GM12873 (cell line): Measurements from ENCODE around the gene USP6NL.

Experiments
- TF ChIP-seq, protein P1 (sequence below): IDR thresholded peaks from 2 replicates; pipeline ENCODE4 v1.5.1; 2012; ENCODE audit warnings: low read depth, mild to moderate bottlenecking, moderate library complexity, low read length, control low read depth; ENCODE audit not compliant: insufficient read depth; ENCODE audit errors: missing control alignments

The USP6NL gene

DNA sequence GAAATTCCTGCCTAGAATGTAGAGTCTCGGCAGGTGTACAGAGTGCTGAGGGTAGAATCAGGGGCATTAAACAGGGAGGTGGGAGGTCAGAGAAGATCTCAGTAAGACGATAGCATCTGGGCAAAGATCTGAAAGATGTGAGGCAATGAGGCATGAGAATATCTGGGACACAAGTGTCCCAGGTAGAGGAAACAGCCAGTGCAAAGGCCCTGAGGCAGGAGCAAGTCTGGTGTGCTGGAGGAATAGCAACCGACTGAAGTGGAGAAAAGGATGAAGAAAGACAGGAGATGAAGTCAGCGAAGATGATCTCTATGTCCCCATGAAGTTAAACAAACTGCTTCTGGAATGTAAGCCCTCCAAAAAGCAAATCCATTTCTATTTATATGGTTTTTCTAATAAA, 84.4 kb downstream of the USP6NL start:
- TF ChIP-seq, protein P1, sequence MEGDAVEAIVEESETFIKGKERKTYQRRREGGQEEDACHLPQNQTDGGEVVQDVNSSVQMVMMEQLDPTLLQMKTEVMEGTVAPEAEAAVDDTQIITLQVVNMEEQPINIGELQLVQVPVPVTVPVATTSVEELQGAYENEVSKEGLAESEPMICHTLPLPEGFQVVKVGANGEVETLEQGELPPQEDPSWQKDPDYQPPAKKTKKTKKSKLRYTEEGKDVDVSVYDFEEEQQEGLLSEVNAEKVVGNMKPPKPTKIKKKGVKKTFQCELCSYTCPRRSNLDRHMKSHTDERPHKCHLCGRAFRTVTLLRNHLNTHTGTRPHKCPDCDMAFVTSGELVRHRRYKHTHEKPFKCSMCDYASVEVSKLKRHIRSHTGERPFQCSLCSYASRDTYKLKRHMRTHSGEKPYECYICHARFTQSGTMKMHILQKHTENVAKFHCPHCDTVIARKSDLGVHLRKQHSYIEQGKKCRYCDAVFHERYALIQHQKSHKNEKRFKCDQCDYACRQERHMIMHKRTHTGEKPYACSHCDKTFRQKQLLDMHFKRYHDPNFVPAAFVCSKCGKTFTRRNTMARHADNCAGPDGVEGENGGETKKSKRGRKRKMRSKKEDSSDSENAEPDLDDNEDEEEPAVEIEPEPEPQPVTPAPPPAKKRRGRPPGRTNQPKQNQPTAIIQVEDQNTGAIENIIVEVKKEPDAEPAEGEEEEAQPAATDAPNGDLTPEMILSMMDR, result no peak

DNA sequence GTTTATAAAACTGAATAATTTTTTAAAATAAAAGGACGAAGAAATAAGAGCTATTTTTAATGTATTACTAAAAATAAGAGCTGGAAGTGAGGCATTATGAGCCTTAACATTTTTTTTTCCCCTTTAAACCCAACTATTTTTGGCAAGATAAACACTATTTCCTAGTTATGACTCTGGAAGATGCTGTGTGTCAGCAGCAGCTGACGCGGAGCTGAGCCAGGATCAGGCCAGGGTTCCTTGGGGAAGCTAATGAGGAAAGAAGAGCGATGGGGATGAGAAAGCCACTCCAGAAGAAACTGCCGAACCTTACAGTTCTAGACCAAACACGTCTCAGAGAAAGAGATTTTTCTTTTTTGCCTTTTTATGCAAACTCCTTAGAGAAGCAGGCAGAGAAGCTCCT, 85.9 kb downstream of the USP6NL start:
- TF ChIP-seq, protein P1, result no peak

DNA sequence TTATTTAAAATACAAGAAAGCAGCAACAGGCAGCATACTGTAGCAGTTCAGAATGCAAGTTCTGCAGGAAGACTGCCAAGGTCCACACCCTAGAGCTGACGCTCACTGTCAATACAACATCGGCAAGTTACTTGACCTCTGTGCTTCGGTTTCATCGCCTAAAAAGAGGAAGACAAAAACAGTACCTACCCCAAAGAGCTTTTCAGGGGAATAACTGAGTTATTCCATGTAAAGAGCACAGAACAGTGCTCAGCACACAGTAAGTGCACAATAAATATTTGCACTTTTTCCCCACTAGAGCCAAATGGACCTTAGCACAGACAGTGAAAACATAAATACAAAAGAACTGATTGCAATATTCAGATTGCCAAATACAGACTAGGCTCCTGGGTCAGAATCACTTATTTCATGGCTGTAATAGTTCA, 88.6 kb downstream of the USP6NL start:
- TF ChIP-seq, protein P1, result no peak

DNA sequence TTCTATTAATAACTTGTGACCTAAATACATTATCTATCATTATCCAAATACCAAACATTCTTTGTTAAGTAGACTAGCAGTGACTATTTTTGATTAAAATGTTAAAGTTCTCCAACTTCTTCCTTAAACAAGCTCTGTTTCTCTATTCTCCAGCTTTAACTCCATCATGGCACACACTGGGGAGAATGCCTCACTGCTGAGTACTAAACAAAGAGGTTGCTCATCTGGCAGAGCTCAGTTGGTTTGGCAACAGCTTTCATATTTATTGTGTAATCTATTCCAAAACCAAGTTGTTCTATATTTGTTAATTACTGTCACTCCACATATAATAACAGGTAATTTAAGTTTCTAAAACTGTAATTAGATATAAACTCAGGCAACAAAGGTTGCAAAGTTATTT, 89.6 kb downstream of the USP6NL start:
- TF ChIP-seq, protein P1, result no peak

DNA sequence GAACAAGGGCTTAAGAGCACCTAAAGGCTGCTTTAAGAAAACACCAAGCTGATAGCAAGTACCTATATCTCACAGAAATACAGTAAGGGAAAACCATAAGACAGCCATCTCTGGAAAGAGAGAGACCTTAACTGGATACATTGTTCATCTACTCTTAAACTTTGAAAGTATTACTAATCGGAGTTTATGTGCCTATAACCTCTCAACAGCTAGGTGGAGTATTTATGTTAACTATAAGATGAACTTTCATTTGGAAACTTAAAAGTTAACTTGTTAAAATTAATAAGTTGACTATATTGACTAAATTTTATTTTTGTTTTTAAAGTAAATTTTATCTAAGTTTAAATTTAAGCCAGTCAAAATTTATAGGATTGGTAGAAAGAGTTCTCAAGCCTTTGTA, 90.6 kb downstream of the USP6NL start:
- TF ChIP-seq, protein P1, result no peak

DNA sequence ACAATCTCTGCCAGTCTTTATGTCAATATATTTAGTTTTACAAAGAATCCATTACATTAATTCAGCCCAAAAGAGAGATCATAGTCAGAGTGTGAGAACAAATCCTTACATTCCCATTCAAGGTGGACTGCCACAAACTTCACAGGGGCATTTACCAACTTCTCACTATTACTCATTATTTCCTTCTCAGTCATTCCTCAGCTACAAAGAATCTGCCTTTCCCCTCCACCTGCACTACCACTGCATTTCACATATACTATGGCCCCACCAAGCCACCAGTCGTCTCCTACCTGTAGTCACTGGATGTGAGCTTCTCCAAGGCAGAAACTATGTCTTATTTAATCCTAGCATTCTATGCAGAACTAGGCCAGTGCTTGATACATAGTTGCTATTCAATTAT, 94.3 kb downstream of the USP6NL start:
- TF ChIP-seq, protein P1, result no peak

DNA sequence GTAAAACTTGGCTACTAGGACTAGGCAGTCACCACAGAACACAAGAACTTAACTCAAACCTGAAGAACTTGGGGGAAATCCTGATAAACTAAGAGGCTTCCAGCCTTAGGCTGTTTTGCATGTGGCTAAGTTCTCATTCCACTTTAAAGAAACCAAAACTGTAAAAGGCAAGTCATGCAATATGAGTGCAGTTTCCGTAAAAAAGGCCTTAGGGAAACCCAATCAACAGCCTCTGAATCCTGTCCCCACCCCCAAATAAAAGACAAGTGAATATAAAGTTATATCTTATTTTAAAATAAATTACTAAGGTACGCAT, 95.1 kb downstream of the USP6NL start:
- TF ChIP-seq, protein P1, result no peak
